ENCODE measurements around the gene GLCCI1.
"Not testable (repeated sequence)": the region's sequence is repeated elsewhere in the genome, so short reads cannot be mapped to it uniquely, and the experiment has no call there.

Gene GLCCI1

GRCh38 chr7:7992506-7992905, 23.9 kb downstream of the GLCCI1 start:
- no peak for DNase-seq

DNA sequence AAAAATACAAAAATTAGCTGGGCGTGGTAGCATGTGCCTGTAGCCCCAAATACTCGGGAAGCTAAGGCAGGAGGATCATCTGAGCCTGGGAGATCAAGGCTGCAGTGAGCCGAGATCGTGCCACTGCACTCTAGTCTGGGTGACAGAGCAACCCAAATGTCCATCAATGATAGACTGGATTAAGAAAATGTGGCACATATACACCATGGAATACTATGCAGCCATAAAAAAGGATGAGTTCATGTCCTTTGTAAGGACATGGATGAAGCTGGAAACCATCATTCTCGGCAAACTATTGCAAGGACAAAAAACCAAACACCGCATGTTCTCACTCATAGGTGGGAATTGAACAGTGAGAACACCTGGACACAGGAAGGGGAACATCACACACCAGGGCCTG, 26.8 kb downstream of the GLCCI1 start:
- not testable (repeated sequence) for DNase-seq

GRCh38 chr7:7996568-7996967, 28.0 kb downstream of the GLCCI1 start:
- no peak for DNase-seq

- no peak for DNase-seq
These were observed 31.8 kb downstream of the GLCCI1 start for GRCh38 chr7:8000315-8000941.

- no peak for DNase-seq
These were observed 34.5 kb downstream of the GLCCI1 start for GRCh38 chr7:8003077-8003476.

GRCh38 chr7:8005279-8005678, 36.7 kb downstream of the GLCCI1 start:
- no peak for DNase-seq

DNA sequence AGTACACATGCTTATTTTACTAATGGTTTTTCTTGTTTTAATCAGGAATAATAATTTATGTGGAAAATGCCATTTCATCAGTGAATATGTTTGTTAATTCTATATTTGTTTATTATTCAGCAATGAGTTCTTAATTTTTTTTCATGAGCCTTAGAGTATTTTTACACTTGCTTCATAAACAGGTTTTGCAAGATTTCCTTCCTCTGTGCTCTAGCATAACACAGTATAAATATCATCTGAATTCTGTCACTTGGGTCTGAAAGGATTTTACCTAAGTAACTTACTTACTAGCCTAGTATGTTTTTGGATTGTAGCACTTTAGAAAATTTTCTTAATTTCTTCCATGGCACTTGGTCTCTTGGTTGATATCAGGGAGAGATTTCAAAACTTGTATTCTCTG, 45.8 kb downstream of the GLCCI1 start:
- DNase-seq: no peak

DNA sequence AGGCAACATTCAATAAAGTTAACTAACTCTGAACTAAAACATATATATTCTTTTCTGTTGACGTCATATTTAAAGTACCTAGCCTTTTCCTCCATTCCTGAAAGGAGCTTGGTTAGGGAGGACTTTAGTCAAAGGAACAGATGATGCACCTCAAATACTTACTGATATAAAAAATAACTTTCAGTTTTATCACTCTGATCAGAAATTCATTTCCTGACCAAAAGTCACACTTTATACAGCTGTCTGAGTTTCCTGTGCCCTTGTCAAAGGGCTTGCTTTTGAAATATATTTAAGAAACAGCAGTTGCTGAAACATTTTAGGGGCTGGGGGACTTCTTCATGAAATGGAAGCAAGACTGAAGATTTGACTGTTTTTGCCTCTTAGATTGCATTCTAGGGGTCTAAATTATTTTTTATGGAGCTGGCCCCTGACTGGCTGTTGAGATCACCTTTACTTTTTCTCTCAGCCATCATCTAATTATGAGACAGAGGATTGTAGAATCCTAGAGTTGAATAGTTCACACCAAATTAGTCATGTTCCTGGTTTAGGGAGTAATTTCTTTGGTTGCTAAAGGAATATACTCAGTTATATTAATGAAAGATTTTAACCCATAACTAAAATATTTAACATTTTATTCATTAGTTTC, 46.6 kb downstream of the GLCCI1 start:
- no peak for DNase-seq

DNA sequence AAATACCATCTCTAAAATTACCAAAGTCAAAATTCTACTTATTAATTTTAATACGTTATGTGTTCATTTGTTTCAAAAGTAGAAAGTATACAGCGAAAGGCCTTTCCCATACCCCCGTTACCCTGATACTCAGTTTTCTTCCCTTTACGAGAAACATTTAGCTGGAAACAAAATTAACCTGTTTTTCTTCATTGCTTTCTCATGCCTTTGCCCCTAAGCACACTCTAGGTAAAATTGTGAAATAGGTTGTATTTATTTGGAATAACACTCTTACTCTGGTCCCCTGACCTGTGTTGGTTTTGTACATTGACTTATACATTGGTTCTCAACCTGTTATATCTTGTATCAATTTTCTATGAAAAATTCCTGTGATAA, 47.1 kb downstream of the GLCCI1 start:
- no peak for DNase-seq

DNA sequence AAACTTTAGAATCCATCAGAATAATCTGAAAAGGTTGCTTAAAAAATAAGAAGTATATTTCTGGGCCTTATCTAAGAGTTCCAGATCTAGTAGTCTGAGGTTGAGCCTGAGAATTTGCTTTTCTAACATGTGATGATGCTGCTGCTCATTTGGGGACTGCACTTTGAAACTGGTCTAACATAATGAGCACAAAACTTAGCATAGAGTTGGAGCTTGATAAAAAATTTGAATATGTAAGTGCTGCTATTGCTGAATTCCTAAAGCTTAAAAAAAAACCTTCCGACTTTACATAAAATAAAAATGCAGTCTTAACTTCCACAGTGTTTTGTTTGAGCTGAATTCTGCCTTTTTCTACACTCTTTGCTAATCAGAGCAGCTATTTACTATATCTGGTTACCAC, 48.8 kb downstream of the GLCCI1 start:
- no peak for DNase-seq

- DNase-seq: no peak
These were observed 50.4 kb downstream of the GLCCI1 start for GRCh38 chr7:8018961-8019360.

- no peak for DNase-seq
These were observed 54.0 kb downstream of the GLCCI1 start for GRCh38 chr7:8022628-8023027.

GRCh38 chr7:8035192-8035591, 66.6 kb downstream of the GLCCI1 start:
- no peak for DNase-seq

GRCh38 chr7:8035647-8036518, 67.3 kb downstream of the GLCCI1 start:
- DNase-seq: no peak

GRCh38 chr7:8037151-8037550, 68.6 kb downstream of the GLCCI1 start:
- no peak for DNase-seq

GRCh38 chr7:8040768-8041369, 72.3 kb downstream of the GLCCI1 start:
- DNase-seq: no peak

GRCh38 chr7:8042796-8043535, 74.4 kb downstream of the GLCCI1 start:
- no peak for DNase-seq

DNA sequence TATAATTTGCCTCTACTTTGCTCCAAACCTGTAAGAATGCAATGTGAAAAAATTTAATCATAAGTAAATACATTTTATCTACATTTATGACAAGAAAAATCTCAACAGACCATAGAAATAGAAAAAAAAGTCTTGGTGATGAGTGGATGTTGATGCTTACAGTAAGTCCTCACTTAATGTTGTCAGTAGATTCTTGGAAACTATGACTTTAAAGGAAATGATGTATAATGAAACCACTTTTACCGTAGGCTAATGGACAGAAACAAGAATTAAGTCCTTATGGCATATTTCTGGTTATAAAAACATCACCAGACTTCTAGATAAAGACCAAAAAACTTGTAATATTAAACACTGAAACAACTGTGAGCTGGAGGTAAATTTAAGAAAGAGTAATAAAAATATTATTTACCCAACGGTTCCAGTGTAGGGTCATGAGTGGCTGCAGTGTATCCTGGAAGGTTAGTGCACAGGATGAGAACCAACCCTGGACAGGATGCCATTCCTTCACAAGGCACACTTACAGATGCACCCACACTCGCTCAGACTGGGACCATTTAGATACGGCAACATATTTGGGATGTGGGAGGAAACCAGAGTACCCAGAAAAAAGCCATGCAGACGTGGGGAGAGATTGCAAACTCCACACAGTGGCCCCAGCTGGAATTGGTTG, 76.3 kb downstream of the GLCCI1 start:
- no peak for DNase-seq

DNA sequence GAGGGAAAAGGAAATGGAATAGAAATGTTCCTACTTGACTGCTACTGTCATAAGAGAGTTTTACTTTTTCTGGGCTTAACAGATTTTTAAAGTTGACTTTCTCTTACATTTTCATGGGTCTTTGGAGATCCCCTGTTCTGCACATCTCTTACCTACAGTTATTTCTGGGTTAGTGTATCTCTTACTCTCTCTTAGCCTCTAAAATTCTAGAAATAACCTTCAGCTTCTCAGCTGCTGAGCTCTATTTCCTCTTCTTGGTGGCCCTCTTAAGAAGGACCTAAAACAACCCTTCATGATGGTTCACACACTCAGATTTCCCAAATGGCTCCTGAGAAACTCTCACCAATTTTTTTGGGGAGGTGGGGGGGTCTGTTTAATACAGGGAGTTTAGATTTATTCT, 79.5 kb downstream of the GLCCI1 start:
- not testable (repeated sequence) for DNase-seq

DNA sequence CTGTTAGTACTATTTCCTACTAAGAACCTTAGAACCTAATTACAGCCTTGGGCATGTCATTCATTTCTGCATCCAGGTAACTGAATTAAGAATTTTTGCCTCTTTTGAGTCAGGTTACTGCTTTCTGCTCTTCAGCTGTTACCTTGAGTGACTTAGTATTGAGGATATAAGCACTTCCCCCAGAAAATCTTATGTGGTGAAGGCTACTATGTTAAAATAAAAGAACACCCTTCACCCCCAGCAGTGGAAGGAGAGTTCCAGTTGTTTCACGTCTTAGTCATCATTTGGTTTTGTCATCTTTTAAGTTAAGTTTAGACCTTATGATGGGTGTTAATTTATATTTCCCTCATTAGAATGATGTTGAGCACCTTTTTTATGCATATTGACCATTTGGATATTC, 82.8 kb downstream of the GLCCI1 start:
- no peak for DNase-seq

- DNase-seq: no peak
These were observed 83.4 kb downstream of the GLCCI1 start for GRCh38 chr7:8051998-8052397.

- DNase-seq: no peak
These were observed 84.2 kb downstream of the GLCCI1 start for GRCh38 chr7:8052824-8053223.
